ENCODE results near the gene NHERF1.

GRCh38 chr17:74777901-74778515 is 29.6 kb downstream of the NHERF1 start:
- no peak for TF ChIP-seq TAF1 (IDR thresholded peaks at IDR 0.05; ENCODE audit: borderline replicate concordance, low read depth, low read length)
- TF ChIP-seq POLR2A (IDR thresholded peaks at IDR 0.05; ENCODE audit: low read depth, low read length): no peak

Measured in GM12892 (cell line).